GM12891 (cell line): ENCODE data around the gene PTGDR2.

Experiments used
- POLR2A ChIP-seq: IDR thresholded peaks from 2 replicates; pipeline ENCODE4 v1.6.1; 2011; ENCODE audit warnings: low read depth, low read length, control low read depth
- POLR2AphosphoS5 ChIP-seq: IDR thresholded peaks from 2 replicates; pipeline ENCODE4 v1.6.1; 2011; ENCODE audit warnings: low read depth, low read length, control low read depth
- SPI1 ChIP-seq: IDR thresholded peaks from 2 replicates; pipeline ENCODE4 v1.6.1; 2011; ENCODE audit warnings: low read depth, low read length, control low read depth
- TAF1 ChIP-seq: IDR thresholded peaks from 2 replicates; pipeline ENCODE4 v1.6.1; 2011; ENCODE audit warnings: low read depth, low read length, control low read depth

GRCh38 chr11:60899046-60899936 lies 43.5 kb upstream of the PTGDR2 start:
- TF ChIP-seq POLR2AphosphoS5, result no peak
- TF ChIP-seq POLR2A, result no peak
- TF ChIP-seq TAF1, result no peak
- TF ChIP-seq SPI1, result no peak
